Endodermal cell (in vitro differentiated cells): ENCODE data around the gene POC5. TPM values are rescaled to one million over a fixed set of nuclear protein-coding genes. Genes with fewer than 3 reads are reported as not detected.

ENCODE experiments used
- DNase-seq: peaks from one replicate; pipeline ENCODE4 v3.0.0-alpha.2; 2017
- H3K27ac ChIP-seq: 2 replicates; pipeline ENCODE4 v1.5.1; 2013; ENCODE audit warnings: mild to moderate bottlenecking, low read depth, low read length, moderate library complexity
- H3K27me3 ChIP-seq: 2 replicates; pipeline ENCODE4 v1.6.1; 2013; ENCODE audit warnings: mild to moderate bottlenecking, low read length, moderate library complexity; ENCODE audit not compliant: insufficient read depth, control insufficient read depth, poor library complexity, severe bottlenecking
- H3K36me3 ChIP-seq: 2 replicates; pipeline ENCODE4 v1.7.0; 2013; ENCODE audit warnings: mild to moderate bottlenecking, low read length, moderate library complexity; ENCODE audit not compliant: control insufficient read depth, insufficient read depth
- H3K4me1 ChIP-seq: one replicate; pipeline ENCODE4 v1.7.0; 2013; ENCODE audit warnings: low read length; ENCODE audit not compliant: control insufficient read depth, insufficient read depth
- H3K4me3 ChIP-seq: 2 replicates; pipeline ENCODE4 v1.5.1; 2013; ENCODE audit warnings: mild to moderate bottlenecking, low read length, moderate library complexity
- H3K9ac ChIP-seq: 2 replicates; pipeline ENCODE4 v1.6.1; 2013; ENCODE audit warnings: mild to moderate bottlenecking, low read length, moderate library complexity; ENCODE audit not compliant: poor library complexity, severe bottlenecking; ENCODE audit errors: extremely low read depth
- H3K9me3 ChIP-seq: 2 replicates; pipeline ENCODE4 v1.6.1; 2013; ENCODE audit warnings: mild to moderate bottlenecking, low read length, moderate library complexity; ENCODE audit not compliant: control insufficient read depth
- H3K27ac Mint-ChIP-seq: 2 replicates; pipeline ENCODE4 v1.8.0; 2020; ENCODE audit warnings: mixed read lengths
- H3K27me3 Mint-ChIP-seq: 2 replicates; pipeline ENCODE4 v1.8.0; 2021; ENCODE audit warnings: mild to moderate bottlenecking, mixed read lengths; ENCODE audit not compliant: insufficient read depth
- H3K36me3 Mint-ChIP-seq: 2 replicates; pipeline ENCODE4 v1.8.0; 2020; ENCODE audit warnings: low read depth, mixed read lengths
- H3K4me1 Mint-ChIP-seq: 2 replicates; pipeline ENCODE4 v1.8.0; 2020; ENCODE audit warnings: mixed read lengths
- H3K4me3 Mint-ChIP-seq: 2 replicates; pipeline ENCODE4 v1.8.0; 2020; ENCODE audit warnings: mild to moderate bottlenecking, moderate library complexity, mixed read lengths
- H3K9me3 Mint-ChIP-seq: 2 replicates; pipeline ENCODE4 v1.8.0; 2020; ENCODE audit warnings: mild to moderate bottlenecking, mixed read lengths
- CTCF ChIP-seq: fragments of 200-600 bp; sonication (generic); conservative IDR thresholded peaks from 2 replicates; pipeline ENCODE4 v1.5.0; 2021; ENCODE audit warnings: antibody characterized with exemption, mild to moderate bottlenecking
- WGBS, 2 experiments: methylation state at CpG; one replicate each; pipeline versions ENCODE4 v1.1.5 to v1.1.7; 2013; ENCODE audit warnings: missing lambda C conversion rate in 2 of 2, mixed read lengths in 1 of 2; ENCODE audit not compliant: insufficient coverage in 1 of 2, insufficient read length in 1 of 2; 5-methylcytosine and 5-hydroxymethylcytosine counted together
- total RNA-seq, 2 donors: library from RNA; stranded (reverse); fragmentation: NEBNext Ultra II Directional in 1 of 2; extraction: Animal tissue kit (Norgen Biotek cat#: 25700) in 1 of 2; gene quantifications; 2 replicates in 1 of 2; 3 replicates in 1 of 2; pipeline ENCODE4 v1.2.1, GENCODE V29; 2021

Gene POC5
- total RNA-seq, 2 donors from 2014 or later, result 10.7 to 13.8 TPM

GRCh38 chr5:75630875-75631274, 86.4 kb downstream of the POC5 start:
- Mint-ChIP-seq H3K27ac (no peak overlapping the region), H3K27me3 (peaks cover 25% of the 10 kb centered on the region), H3K4me1 (peaks cover 23% of the 10 kb centered on the region), H3K4me3 (no peak overlapping the region), H3K9me3 (peaks cover 7% of the 10 kb centered on the region), H3K36me3 (peaks cover 25% of the 10 kb centered on the region)
- Histone ChIP-seq H3K4me1 (peaks cover 4% of the 10 kb centered on the region), H3K27ac (no peak overlapping the region), H3K4me3 (no peak overlapping the region), H3K9ac (no peak overlapping the region), H3K27me3 (no peaks in the 10 kb centered on the region), H3K9me3 (peaks cover 12% of the 10 kb centered on the region), H3K36me3 (no peaks in the 10 kb centered on the region)
- no peak for TF ChIP-seq CTCF
- no peak for DNase-seq
- WGBS, 2 experiments, result 98 to 100% methylated on average over 2 of the region's 2 CpGs

GRCh38 chr5:75627801-75628200, 89.4 kb downstream of the POC5 start:
- Mint-ChIP-seq H3K4me1 (peaks cover 23% of the 10 kb centered on the region), H3K27me3 (peaks cover 12% of the 10 kb centered on the region), H3K4me3 (no peak overlapping the region), H3K36me3 (peaks cover 9% of the 10 kb centered on the region), H3K27ac (no peak overlapping the region), H3K9me3 (no peaks in the 10 kb centered on the region)
- no peak for TF ChIP-seq CTCF
- 100% methylated on average over 1 of the region's 1 CpG; no CpG with 5 or more reads in 1 of the 2 experiments for WGBS, 2 experiments
- Histone ChIP-seq H3K9ac (no peak overlapping the region), H3K4me1 (peaks cover 4% of the 10 kb centered on the region), H3K27ac (no peak overlapping the region), H3K36me3 (no peaks in the 10 kb centered on the region), H3K4me3 (no peak overlapping the region), H3K27me3 (no peaks in the 10 kb centered on the region), H3K9me3 (no peaks in the 10 kb centered on the region)
- no peak for DNase-seq

GRCh38 chr5:75626959-75627358, 90.3 kb downstream of the POC5 start:
- Histone ChIP-seq H3K4me3 (no peak overlapping the region), H3K27me3 (no peaks in the 10 kb centered on the region), H3K4me1 (peaks cover 4% of the 10 kb centered on the region), H3K36me3 (no peaks in the 10 kb centered on the region), H3K27ac (no peak overlapping the region), H3K9ac (no peak overlapping the region), H3K9me3 (no peaks in the 10 kb centered on the region)
- Mint-ChIP-seq H3K4me3 (no peak overlapping the region), H3K9me3 (no peaks in the 10 kb centered on the region), H3K27me3 (peaks cover 12% of the 10 kb centered on the region), H3K27ac (no peak overlapping the region), H3K4me1 (peaks cover 18% of the 10 kb centered on the region), H3K36me3 (peaks cover 9% of the 10 kb centered on the region)
- no peak for TF ChIP-seq CTCF
- no peak for DNase-seq

Other genes with a start within 250 kb of the POC5 start
- 10 to 100 TPM; 51.0 to 73.5 TPM for gene CERT1, start 205.8 kb downstream of the POC5 start, total RNA-seq
- gene POLK, start 205.5 kb downstream of the POC5 start, total RNA-seq, result 10 to 100 TPM; 11.3 to 14.8 TPM
- 1 to 10 TPM; 4.6 to 8.6 TPM for gene ANKDD1B, start 106.0 kb downstream of the POC5 start, total RNA-seq